ENCODE results near the gene SLC45A1. TPM values are rescaled to one million over a fixed set of nuclear protein-coding genes. Genes with fewer than 3 reads are reported as not detected.

Gene SLC45A1
- polyA plus RNA-seq, 1 donor (not counting 4 experiments of a cell fraction or from before 2014, with no cell fraction given), result 0.14 TPM

DNA sequence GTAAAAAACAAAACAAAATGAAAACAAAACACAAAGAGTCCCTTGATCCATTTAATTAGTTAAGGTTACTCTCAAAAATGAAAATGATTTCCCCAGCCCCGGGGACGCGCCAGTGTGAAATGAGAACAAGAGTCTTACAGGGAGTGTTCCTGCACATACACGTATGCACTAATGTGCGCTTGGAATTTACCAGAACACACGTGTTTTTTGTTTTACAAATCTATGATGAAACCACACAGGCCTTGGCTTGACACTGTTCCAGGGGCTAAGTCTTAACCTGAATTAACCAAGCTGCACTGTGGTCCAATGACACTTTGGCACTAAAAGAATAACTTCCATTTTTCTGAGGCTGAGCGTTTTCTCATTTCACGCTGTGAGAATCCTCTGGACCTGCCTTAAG lies 63.7 kb downstream of the SLC45A1 start:
- no peak for DNase-seq (ENCODE audit: low read depth, low spot score)
- Histone ChIP-seq H4K20me1 (ENCODE audit: control insufficient read depth, extremely low read depth, insufficient read depth, low read length) (no peaks in the 10 kb centered on the region), H3K36me3 (ENCODE audit: control insufficient read depth in 2 of 2, extremely low read depth in 1 of 2, insufficient read depth in 2 of 2, low read length in 2 of 2) (peaks cover 0 to 5% of the 10 kb centered on the region in 2 experiments), H2AFZ (ENCODE audit: control insufficient read depth, low read length) (no peak overlapping the region), H3K9me1 (ENCODE audit: control insufficient read depth, extremely low read depth, insufficient read depth, low read length) (peaks cover 4% of the 10 kb centered on the region), H3K27me3 (ENCODE audit: control insufficient read depth, extremely low read depth, insufficient read depth, low read length) (no peaks in the 10 kb centered on the region), H3K4me1 (ENCODE audit: control insufficient read depth, extremely low read depth, insufficient read depth, low read length) (peaks cover 14% of the 10 kb centered on the region), H3K79me2 (ENCODE audit: control insufficient read depth, insufficient read depth, low read length) (peaks cover 17% of the 10 kb centered on the region), H3K4me2 (ENCODE audit: control insufficient read depth, extremely low read depth, insufficient read depth, low read depth, low read length) (peak overlapping the region; percentile 53), H3K9ac (ENCODE audit: control insufficient read depth, extremely low read depth, insufficient read depth, low read length) (peak overlapping the region; percentile 11), H3K9me3 (ENCODE audit: control insufficient read depth, low read depth, low read length) (no peaks in the 10 kb centered on the region), H3K4me3 (ENCODE audit: control insufficient read depth in 2 of 3, extremely low read depth in 1 of 3, insufficient read depth in 2 of 3, low read depth in 1 of 3, low read length in 3 of 3) (no peak overlapping the region), H3K27ac (ENCODE audit: control insufficient read depth, insufficient read depth, low read length) (peak overlapping the region; percentile 26)
- no peak for FAIRE-seq
- dilution Hi-C loops (cut with MboI; ENCODE audit: extremely low pct_ligation_motif_present, low sequenced_read_pairs), result no loop called here
- TF ChIP-seq EZH2 (IDR thresholded peaks at IDR 0.05; ENCODE audit: low read length), result no peak
- TF ChIP-seq, protein P1, sequence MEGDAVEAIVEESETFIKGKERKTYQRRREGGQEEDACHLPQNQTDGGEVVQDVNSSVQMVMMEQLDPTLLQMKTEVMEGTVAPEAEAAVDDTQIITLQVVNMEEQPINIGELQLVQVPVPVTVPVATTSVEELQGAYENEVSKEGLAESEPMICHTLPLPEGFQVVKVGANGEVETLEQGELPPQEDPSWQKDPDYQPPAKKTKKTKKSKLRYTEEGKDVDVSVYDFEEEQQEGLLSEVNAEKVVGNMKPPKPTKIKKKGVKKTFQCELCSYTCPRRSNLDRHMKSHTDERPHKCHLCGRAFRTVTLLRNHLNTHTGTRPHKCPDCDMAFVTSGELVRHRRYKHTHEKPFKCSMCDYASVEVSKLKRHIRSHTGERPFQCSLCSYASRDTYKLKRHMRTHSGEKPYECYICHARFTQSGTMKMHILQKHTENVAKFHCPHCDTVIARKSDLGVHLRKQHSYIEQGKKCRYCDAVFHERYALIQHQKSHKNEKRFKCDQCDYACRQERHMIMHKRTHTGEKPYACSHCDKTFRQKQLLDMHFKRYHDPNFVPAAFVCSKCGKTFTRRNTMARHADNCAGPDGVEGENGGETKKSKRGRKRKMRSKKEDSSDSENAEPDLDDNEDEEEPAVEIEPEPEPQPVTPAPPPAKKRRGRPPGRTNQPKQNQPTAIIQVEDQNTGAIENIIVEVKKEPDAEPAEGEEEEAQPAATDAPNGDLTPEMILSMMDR (optimal IDR thresholded peaks at IDR 0.05 in 1 of 3, IDR thresholded peaks at IDR 0.05 in 1 of 3, conservative IDR thresholded peaks at IDR 0.05 in 1 of 3; ENCODE audit: extremely low read depth in 1 of 3, insufficient read depth in 2 of 3, low read length in 3 of 3), result no peak

DNA sequence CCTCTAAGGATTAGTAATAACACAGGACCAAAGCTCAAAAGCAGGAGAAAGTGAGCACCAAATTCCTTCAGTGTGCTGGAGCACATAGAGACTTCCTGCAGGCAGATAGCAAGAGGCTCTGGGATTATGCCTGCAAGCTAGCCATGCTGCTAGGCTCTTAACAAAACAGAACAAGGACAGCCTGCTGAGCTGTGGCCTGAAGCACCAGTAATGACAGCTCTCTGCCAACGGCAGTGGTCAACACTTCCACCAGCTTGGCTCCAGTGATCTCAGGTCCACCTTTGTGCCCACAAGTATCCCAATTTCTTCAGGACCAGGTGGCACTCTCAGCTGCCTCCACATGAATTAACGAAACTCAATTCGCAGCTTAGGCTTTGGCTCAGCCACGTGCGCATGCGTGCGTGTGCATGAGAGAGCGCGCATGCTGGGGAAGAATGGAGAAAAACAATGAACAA lies 64.2 kb downstream of the SLC45A1 start:
- Histone ChIP-seq H3K27me3 (ENCODE audit: control insufficient read depth, extremely low read depth, insufficient read depth, low read length) (no peaks in the 10 kb centered on the region), H2AFZ (ENCODE audit: control insufficient read depth, low read length) (no peak overlapping the region), H3K4me2 (ENCODE audit: control insufficient read depth, extremely low read depth, insufficient read depth, low read depth, low read length) (peak overlapping the region; percentile 53), H3K9me1 (ENCODE audit: control insufficient read depth, extremely low read depth, insufficient read depth, low read length) (peaks cover 4% of the 10 kb centered on the region), H3K4me1 (ENCODE audit: control insufficient read depth, extremely low read depth, insufficient read depth, low read length) (peaks cover 14% of the 10 kb centered on the region), H3K36me3 (ENCODE audit: control insufficient read depth in 2 of 2, extremely low read depth in 1 of 2, insufficient read depth in 2 of 2, low read length in 2 of 2) (peaks cover 0 to 5% of the 10 kb centered on the region in 2 experiments), H3K27ac (ENCODE audit: control insufficient read depth, insufficient read depth, low read length) (peak overlapping the region; percentile 11), H3K9me3 (ENCODE audit: control insufficient read depth, low read depth, low read length) (no peaks in the 10 kb centered on the region), H3K9ac (ENCODE audit: control insufficient read depth, extremely low read depth, insufficient read depth, low read length) (no peak overlapping the region), H4K20me1 (ENCODE audit: control insufficient read depth, extremely low read depth, insufficient read depth, low read length) (no peaks in the 10 kb centered on the region), H3K79me2 (ENCODE audit: control insufficient read depth, insufficient read depth, low read length) (peaks cover 17% of the 10 kb centered on the region), H3K4me3 (ENCODE audit: control insufficient read depth in 2 of 3, extremely low read depth in 1 of 3, insufficient read depth in 2 of 3, low read depth in 1 of 3, low read length in 3 of 3) (no peak overlapping the region)
- TF ChIP-seq, protein P1 (optimal IDR thresholded peaks at IDR 0.05 in 1 of 3, IDR thresholded peaks at IDR 0.05 in 1 of 3, conservative IDR thresholded peaks at IDR 0.05 in 1 of 3; ENCODE audit: extremely low read depth in 1 of 3, insufficient read depth in 2 of 3, low read length in 3 of 3), result no peak
- TF ChIP-seq EZH2 (IDR thresholded peaks at IDR 0.05; ENCODE audit: low read length), result no peak
- peak; percentile 82 for FAIRE-seq
- dilution Hi-C loops (cut with MboI; ENCODE audit: extremely low pct_ligation_motif_present, low sequenced_read_pairs), result no loop called here
- DNase-seq (ENCODE audit: low read depth, low spot score), result no peak
